ENCODE results near the gene LGALS7.
"Not testable (repeated sequence)": the region's sequence is repeated elsewhere in the genome, so short reads cannot be mapped to it uniquely, and the experiment has no call there.

LGALS7 gene

GRCh38 chr19:38773469-38774177 is at the start of gene LGALS7:
TSS of gene LGALS7 (minus strand) at chr19:38773517. CDS start at chr19:38773492, 25 bp downstream.
- H3K27ac ChIP-seq (ENCODE audit: low read length): no peak within 1 kb of the TSS
- H2AFZ ChIP-seq (ENCODE audit: low read depth, low read length): no peak within 1 kb of the TSS
- H3K27me3 ChIP-seq (ENCODE audit: low read depth, low read length): peaks cover under 1% of the 10 kb centered on the region; the same call in 1 of the 2 replicates
- no peaks in the 10 kb centered on the region for H3K79me2 ChIP-seq (ENCODE audit: low read length)
- H3K4me3 ChIP-seq (ENCODE audit: low read length): no peak within 1 kb of the TSS
- no peak for TF ChIP-seq EZH2phosphoT487 (IDR thresholded peaks at IDR 0.05; ENCODE audit: low read depth)
- TF ChIP-seq CTCF (IDR thresholded peaks at IDR 0.05; ENCODE audit: low read depth, low read length): no peak
- no peaks in the 10 kb centered on the region for H4K20me1 ChIP-seq (ENCODE audit: insufficient read depth, low read length)
- no peaks in the 10 kb centered on the region for H3K36me3 ChIP-seq (replicated peaks; ENCODE audit: low read depth, low read length)
- H3K4me1 ChIP-seq (ENCODE audit: low read length): no peaks in the 10 kb centered on the region
- H3K9me3 ChIP-seq (ENCODE audit: insufficient read depth, low read length): no peaks in the 10 kb centered on the region
- H3K4me2 ChIP-seq (ENCODE audit: low read length): no peak within 1 kb of the TSS
- H3K9ac ChIP-seq (ENCODE audit: low read length): no peak within 1 kb of the TSS

GRCh38 chr19:38821230-38821825 is 48.0 kb upstream of the LGALS7 start:
- H3K4me1 ChIP-seq (ENCODE audit: low read length); H3K4me2 ChIP-seq (ENCODE audit: low read length); H3K27me3 ChIP-seq (ENCODE audit: low read depth, low read length); H3K27ac ChIP-seq (ENCODE audit: low read length); H3K9ac ChIP-seq (ENCODE audit: low read length); H3K4me3 ChIP-seq (ENCODE audit: low read length); H3K9me3 ChIP-seq (ENCODE audit: insufficient read depth, low read length); H3K79me2 ChIP-seq (ENCODE audit: low read length); H2AFZ ChIP-seq (ENCODE audit: low read depth, low read length); H4K20me1 ChIP-seq (ENCODE audit: insufficient read depth, low read length): not testable (repeated sequence)
- H3K36me3 ChIP-seq (replicated peaks; ENCODE audit: low read depth, low read length): peaks cover 21% of the 10 kb centered on the region

GRCh38 chr19:38819231-38819920 is 46.1 kb upstream of the LGALS7 start:
- no peak overlapping the region for H3K27ac ChIP-seq (ENCODE audit: low read length)

GRCh38 chr19:38817081-38817480 is 43.8 kb upstream of the LGALS7 start:
- Histone ChIP-seq H2AFZ (ENCODE audit: low read depth, low read length) (no peak overlapping the region), H3K4me2 (ENCODE audit: low read length) (no peak overlapping the region), H3K79me2 (ENCODE audit: low read length) (no peaks in the 10 kb centered on the region), H4K20me1 (ENCODE audit: insufficient read depth, low read length) (no peaks in the 10 kb centered on the region), H3K36me3 (replicated peaks; ENCODE audit: low read depth, low read length) (peaks cover 25% of the 10 kb centered on the region), H3K9me3 (ENCODE audit: insufficient read depth, low read length) (no peaks in the 10 kb centered on the region), H3K27me3 (ENCODE audit: low read depth, low read length) (no peaks in the 10 kb centered on the region), H3K4me3 (ENCODE audit: low read length) (no peak overlapping the region), H3K4me1 (ENCODE audit: low read length) (no peaks in the 10 kb centered on the region), H3K27ac (ENCODE audit: low read length) (no peak overlapping the region), H3K9ac (ENCODE audit: low read length) (no peak overlapping the region)
- TF ChIP-seq EZH2phosphoT487 (IDR thresholded peaks at IDR 0.05; ENCODE audit: low read depth) (no peak), CTCF (IDR thresholded peaks at IDR 0.05; ENCODE audit: low read depth, low read length) (no peak)

More at GRCh38 chr19:38819231-38819920, 46.1 kb upstream of the LGALS7 start:
- Histone ChIP-seq H3K36me3 (replicated peaks; ENCODE audit: low read depth, low read length) (peaks cover 25% of the 10 kb centered on the region), H3K79me2 (ENCODE audit: low read length) (no peaks in the 10 kb centered on the region), H3K9me3 (ENCODE audit: insufficient read depth, low read length) (no peaks in the 10 kb centered on the region), H3K4me2 (ENCODE audit: low read length) (no peak overlapping the region), H2AFZ (ENCODE audit: low read depth, low read length) (no peak overlapping the region), H3K4me3 (ENCODE audit: low read length) (no peak overlapping the region), H3K4me1 (ENCODE audit: low read length) (no peaks in the 10 kb centered on the region), H3K27me3 (ENCODE audit: low read depth, low read length) (no peaks in the 10 kb centered on the region), H3K9ac (ENCODE audit: low read length) (no peak overlapping the region), H4K20me1 (ENCODE audit: insufficient read depth, low read length) (no peaks in the 10 kb centered on the region)
- TF ChIP-seq EZH2phosphoT487 (IDR thresholded peaks at IDR 0.05; ENCODE audit: low read depth): no peak
- no peak for TF ChIP-seq CTCF (IDR thresholded peaks at IDR 0.05; ENCODE audit: low read depth, low read length)

Data from OCI-LY3 (cell line).